Fibroblast of upper back skin (primary cell): Measurements from ENCODE around the gene SAMSN1.
"Not testable (repeated sequence)": the region's sequence is repeated elsewhere in the genome, so short reads cannot be mapped to it uniquely, and the experiment has no call there.

Experiments used
- DNase-seq: peaks from one replicate; pipeline ENCODE4 v3.0.0-alpha.2; 2013

The SAMSN1 gene

DNA sequence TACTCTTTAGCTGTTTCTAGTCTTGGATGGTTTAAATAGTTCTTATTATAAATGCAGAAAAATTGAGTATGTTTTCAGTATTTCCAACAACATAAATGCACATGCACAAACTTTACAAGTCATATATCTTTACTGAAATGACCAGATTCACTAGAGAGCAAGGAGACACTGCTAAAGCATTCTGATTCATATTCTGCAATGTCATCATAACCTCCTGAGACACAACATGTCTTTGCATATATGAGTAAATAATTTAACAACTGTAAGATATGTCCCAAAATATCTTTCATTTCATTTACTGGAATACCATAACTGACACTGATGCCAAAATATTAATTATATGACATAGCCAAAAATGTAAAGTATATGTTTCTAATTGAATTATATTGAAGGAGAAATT lies 16.8 kb upstream of the SAMSN1 start:
- DNase-seq: no peak

DNA sequence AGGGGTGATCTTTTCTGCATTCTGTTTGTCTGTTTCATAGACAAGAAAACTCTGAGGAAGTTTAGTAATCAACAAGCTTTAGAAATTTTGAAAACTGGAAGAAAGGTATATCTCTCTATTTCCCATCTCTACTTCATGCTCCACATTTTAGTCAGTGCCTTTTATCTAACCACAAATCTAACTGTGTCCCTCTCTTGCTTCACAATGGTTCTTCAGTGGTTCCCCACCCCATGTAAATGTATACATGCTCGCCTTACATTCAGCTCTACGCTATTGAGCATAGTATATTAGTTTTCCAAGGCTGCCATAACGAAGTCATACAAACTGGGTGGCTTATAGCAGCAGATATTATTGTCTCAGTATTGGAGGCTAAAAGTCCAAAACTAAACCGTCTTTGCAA lies 14.4 kb upstream of the SAMSN1 start:
- no peak for DNase-seq

- no peak for DNase-seq
Observed at GRCh38 chr21:14560139-14560538, 14.0 kb upstream of the SAMSN1 start.

DNA sequence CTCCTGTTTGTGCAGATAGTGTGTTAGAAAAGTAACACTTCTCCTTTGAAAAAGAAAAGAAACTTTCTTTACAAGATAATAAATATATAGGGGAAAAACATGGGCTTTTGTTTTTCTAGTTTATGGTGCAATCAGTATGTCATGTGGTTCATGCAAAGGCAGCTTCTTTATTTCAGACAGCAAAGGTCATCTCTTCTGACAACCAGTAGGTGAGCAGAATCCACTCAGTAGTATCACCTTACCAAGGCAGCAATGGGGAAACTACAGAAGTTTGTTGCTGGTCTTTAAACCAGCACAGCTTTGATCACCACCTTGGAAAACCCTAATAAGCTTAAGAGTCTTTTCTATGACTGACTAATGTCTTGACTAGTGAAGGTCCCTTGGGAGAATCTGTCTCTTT lies 13.0 kb upstream of the SAMSN1 start:
- no peak for DNase-seq

GRCh38 chr21:14557413-14557812 lies 11.3 kb upstream of the SAMSN1 start:
- DNase-seq: no peak

GRCh38 chr21:14554948-14555347 lies 8.8 kb upstream of the SAMSN1 start:
- no peak for DNase-seq

DNA sequence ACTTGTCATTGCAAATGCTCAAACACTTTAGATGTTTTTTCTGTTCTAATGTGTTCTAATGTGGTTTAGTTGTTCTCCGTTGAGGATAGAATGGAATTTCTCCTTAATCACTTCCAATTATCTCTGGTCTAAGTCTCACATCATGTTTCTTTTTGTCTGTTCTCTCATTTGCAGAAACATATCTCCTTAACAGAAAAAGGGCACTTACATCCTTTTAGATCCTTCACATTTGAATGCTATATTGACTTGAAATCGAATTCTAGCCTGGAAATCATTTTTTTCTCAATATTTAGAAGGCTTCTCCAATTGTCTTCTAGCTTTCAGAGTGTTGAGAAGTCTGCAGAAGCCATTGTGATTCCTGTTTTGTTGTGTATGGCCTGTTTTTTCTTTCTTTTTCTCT lies 7.3 kb upstream of the SAMSN1 start:
- DNase-seq: no peak

GRCh38 chr21:14551741-14552140 lies 5.6 kb upstream of the SAMSN1 start:
- no peak for DNase-seq

- DNase-seq: no peak
Observed at GRCh38 chr21:14550135-14550534, 4.0 kb upstream of the SAMSN1 start.

- no peak for DNase-seq
Observed at GRCh38 chr21:14548779-14549178, 2.7 kb upstream of the SAMSN1 start.

DNA sequence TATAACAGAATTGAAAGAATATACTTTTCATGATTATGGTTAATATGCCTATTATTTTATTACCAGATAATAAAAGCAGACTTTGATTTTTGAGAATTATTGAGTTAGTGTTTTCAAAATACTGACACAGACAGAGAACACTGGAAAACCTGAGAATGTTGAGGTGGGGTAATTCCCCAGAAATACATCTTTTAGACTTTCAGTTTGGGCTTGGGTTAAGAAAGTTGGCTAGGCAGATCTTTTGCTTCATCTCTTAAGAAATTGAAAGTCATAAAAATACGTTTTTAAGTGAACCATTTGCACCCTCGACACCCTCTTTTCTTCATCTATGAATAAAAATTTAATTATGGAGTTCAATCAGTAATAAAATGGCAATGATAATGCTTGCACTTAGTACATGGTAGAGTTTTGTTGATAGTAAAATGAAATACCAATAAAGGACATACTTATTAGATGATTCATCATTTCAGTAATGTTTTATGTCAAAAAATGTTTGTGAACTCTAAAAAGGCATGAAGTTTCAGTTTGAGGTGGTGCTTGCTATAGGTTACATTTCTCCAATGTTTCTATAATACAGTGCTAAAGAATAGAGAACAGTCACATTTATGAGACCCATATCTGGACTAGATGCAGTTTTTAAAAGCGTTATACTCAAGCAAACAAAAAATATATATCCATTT lies 1.9 kb upstream of the SAMSN1 start:
- DNase-seq: no peak

GRCh38 chr21:14546719-14547118 lies 604 bp upstream of the SAMSN1 start:
- DNase-seq: not testable (repeated sequence)

DNA sequence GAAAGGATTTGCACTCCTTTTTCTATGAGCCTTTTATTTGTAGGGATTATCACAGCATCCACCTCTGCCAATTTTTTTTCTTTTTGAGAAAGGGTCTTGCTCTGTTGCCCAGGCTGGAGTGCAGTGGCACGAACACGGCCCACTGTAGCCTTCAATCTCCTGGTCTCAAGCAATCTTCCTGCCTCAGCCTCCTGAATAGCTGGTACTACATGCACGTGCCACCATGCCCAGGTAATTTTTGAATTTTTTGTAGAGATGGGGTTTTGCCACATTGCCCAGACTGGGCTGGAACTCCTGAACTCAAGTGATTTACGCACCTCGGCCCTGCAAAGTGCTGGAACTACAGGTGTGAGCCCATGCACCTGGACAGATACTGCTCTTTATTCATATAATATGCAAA lies 2.1 kb downstream of the SAMSN1 start:
- DNase-seq: no peak

- DNase-seq: no peak
Observed at GRCh38 chr21:14542638-14543037, 3.5 kb downstream of the SAMSN1 start.

DNA sequence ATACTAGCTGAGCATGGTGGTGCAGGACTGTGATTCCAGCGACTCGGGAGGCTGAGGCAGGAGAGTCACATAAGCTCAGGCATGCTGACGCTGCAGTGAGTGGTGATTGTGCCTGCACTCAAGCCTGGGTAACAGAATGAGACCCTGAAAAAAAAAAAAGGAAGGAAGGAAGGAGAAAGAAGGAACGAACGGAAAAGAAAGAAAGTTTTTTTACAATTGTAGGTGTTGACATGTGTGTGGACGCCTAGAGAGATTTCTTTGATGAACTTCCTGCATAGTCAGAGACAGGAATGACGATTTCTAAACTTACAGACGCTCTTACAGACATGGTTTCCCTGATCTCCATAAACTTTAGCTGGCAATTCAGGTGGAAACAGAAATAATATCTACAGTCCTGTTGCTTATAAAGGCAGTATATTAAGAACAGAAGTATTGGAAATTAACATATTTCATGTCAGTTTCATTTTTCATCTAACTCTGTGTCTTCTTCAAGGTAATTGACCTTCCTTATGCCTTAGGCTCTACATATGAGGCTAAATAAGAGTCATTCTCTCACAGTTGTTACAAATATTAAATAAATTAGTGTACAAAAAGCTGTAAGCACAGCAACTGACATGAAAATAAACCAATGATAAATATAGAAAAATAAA lies 4.1 kb downstream of the SAMSN1 start:
- no peak for DNase-seq

DNA sequence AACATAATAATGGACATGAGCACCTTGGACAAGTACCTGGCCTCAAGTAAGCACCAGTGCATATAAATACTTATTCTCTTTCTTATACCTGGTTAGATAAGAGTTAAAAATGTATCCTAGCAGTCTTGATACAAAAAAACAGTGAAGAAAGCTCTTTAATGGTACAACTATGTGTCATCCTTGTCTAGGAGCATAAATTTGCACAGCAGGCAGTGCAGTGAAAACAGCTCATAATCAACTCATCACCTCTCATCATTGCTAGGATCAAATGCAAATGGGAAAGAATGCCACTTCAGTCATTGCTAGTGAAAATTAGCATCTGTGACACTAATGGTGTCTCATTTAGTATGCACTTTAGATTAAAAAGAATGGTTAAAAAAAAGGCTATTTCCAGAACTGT lies 7.6 kb downstream of the SAMSN1 start:
- DNase-seq: no peak

- no peak for DNase-seq
Observed at GRCh38 chr21:14536929-14537328, 9.2 kb downstream of the SAMSN1 start.

- no peak for DNase-seq
Observed at GRCh38 chr21:14535702-14536101, 10.4 kb downstream of the SAMSN1 start.

- peak; percentile 18 for DNase-seq
Observed at GRCh38 chr21:14533499-14534428, 12.4 kb downstream of the SAMSN1 start.

- DNase-seq: no peak
Observed at GRCh38 chr21:14531757-14532316, 14.3 kb downstream of the SAMSN1 start.

- DNase-seq: no peak
Observed at GRCh38 chr21:14530592-14530991, 15.5 kb downstream of the SAMSN1 start.

DNA sequence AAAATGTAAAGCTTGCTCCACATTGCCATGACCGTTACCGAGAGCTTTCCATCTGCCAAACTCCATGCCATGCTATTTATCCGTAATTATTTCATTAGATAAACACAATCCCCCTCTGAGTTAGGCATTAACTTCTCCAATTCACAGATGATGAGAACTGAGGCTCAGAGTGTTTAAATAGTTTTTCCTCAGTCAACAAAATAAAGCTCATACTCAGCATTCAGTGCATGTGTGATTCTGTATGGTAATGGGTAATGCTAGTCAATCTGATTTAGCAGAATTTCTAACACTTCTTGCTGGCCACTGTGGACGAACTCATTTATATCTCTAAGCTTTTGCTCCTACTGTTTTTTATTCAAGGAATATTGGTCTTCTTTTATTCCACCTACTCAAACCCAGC lies 17.3 kb downstream of the SAMSN1 start:
- DNase-seq: no peak
